HG02885 (cell line): Measurements from ENCODE around the gene TTC32.
A peak's percentile ranks its signal among the peaks of the same experiment; 100 is the strongest.

Source experiments
- ATAC-seq: cut with Tn5 transposase; IDR thresholded peaks from one replicate; pipeline ENCODE4 v1.9.1; 2021; ENCODE audit warnings: mild to moderate bottlenecking; ENCODE audit not compliant: unreplicated experiment, poor library complexity

Gene TTC32

DNA sequence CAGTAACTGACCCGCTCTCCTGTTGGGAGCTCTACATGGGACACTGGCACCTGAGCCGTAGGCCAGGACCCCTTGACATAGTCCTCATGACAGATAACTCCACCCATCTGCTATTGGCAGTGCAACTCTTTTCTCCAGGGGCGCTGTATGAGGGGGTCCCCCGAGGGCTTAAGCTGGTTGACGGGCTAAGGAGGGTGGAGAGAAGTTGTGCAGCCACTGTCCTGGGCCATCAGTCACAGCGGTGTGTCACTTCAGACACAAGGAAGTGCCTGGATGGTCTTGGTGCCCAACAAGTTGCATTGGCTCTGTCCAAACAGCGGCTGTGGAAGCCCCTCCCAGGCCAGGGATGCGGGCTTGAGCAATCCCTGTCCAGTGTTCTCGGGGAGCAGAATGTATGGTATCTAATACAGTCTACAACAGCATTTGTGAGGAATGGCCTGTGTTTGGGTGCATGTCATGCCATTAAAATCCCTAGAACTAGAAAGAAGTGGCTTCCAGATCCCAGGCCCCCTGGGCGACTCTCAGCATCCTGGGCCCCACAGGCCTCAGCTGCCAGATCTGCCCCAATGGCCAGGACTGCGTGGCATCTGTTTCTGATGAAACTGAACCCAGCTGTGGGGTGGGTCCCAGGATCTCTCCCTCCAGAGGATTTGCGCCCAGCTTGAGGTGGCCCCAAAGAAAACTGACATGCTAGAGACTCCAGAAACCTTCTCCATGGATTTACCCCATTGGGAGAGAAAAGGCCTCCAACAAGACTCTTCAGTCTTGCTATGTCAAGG is 23.3 kb downstream of the TTC32 start:
- no peak for ATAC-seq

DNA sequence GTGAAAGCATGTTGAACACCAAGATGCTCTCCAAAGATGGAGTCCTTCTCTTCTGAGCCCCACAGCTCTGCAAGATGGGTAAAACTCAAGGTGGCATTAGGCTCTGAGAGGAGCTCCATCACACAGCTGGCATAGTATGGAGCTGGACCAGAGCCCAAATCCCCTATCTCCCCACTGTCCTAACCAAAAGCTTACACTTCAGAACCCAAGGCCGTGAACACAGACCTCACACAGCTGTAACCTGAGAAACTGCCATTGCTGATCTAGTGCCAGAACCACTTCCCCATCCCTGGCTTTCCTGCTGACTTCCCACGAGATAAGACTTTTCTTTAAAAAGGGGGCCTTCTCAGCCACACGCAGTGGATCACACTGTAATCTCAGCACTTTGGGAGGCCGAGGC is 25.0 kb downstream of the TTC32 start:
- ATAC-seq, result no peak

DNA sequence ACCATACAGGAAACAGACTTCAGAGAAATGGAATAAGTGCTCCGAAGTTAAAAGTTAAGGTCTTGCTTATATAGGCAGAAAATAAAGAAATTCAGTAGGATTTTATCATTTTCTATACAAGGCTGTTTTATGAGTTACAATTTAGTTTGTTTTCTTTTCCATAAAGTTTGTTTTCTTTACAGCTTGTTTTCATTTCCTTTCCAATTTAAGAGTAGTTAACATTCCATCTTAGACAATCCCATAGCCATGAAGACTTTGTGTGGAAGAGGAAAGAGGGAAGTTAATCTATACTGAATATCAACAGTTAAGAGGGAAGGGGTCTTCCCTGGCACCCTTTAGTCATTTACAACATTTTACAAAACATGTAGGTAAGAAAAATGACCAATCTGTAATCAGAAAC is 26.5 kb downstream of the TTC32 start:
- no peak for ATAC-seq

DNA sequence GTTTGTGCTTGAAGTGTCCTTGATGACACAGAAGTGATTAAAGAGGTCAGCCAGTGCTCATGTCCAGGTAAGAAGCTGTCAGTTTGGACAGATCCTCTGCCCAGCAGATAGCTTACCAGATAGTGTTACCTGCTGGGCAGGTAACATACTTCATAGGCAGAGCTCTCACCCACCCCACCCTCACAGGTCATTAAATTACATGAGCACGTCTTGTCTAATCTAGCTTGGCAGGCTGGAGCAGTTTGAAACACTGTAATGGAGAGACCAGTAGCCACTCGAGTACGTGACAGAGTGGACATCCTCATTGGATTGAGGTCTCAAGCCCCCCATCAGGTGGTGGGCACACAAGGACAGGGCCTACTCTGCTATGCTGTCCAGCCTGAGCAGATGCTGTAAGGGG is 27.1 kb downstream of the TTC32 start:
- no peak for ATAC-seq

DNA sequence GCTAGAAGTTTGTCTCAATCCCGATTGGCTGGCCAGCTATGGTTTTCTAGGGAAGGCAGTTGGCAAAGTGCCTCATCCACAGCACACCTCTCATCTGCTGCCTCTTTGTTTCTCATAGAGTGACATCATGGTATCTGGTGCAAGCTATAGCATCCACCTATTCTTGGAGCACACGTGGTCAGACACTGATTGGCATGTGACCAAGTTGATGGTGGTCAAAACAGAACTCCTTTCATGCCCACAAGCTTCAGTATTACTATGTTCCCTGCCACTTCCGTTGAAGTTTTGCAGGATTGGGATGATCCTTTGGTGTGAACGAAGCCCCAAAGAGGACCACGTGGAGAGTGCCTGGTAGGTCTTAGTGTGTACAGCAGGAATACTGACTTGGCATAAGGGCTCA is 28.8 kb downstream of the TTC32 start:
- no peak for ATAC-seq

DNA sequence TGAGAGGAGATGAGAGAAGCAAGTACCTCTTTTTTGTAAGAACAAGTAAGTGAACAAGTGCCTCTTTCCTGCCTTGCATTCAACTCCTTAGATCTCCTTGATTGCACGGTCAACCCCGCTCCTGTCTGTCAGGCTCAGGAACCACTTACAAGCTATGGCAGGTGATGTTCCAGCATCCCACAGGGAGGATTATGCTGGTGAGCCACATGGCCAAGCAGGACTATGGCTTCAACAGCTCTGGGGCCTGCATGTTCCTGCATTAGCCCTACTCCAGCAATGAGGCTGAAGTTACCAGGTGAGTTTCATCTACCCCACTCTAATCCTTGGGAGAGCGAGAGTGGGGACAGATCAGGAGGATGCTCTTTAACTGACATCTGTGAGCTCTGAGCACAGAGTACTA is 29.5 kb downstream of the TTC32 start:
- ATAC-seq, result no peak

DNA sequence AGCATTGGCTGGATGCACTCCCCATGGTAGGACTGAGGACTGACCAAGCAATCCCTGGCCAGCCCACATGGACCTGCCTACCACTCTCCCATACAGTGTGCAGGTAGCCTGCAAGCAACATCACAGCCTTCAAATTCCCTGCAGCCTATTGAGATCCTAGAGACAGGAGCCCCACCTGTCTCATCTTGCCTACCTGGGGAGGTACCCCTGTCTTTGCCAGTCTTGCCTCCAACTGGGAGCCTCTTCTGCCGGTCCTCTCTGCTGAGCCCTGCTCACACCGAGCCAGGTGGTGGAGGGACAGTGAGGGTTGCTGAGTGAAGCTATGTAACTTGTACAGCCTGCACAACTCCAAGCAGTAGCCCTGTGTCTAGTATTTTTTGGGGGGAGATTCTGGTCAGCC is 29.9 kb downstream of the TTC32 start:
- ATAC-seq, result no peak

DNA sequence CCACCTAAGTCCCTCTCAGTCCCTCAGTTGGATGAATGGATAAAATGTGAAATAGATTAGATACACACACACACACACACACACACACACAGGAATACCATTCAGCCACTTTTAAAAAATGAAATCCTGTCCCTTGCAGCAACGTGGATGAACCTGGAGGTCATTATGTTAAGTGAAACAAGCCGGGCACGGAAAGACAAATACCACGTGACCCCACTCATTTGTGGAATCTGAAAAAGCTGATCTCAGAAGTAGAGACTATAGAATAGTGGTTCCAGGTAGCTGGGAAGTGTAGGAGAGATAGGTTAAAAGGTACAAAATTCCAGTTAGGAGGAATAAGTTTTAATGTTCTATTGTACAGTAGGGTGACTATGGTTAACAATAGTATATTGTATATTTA is 31.0 kb downstream of the TTC32 start:
- ATAC-seq, result no peak

DNA sequence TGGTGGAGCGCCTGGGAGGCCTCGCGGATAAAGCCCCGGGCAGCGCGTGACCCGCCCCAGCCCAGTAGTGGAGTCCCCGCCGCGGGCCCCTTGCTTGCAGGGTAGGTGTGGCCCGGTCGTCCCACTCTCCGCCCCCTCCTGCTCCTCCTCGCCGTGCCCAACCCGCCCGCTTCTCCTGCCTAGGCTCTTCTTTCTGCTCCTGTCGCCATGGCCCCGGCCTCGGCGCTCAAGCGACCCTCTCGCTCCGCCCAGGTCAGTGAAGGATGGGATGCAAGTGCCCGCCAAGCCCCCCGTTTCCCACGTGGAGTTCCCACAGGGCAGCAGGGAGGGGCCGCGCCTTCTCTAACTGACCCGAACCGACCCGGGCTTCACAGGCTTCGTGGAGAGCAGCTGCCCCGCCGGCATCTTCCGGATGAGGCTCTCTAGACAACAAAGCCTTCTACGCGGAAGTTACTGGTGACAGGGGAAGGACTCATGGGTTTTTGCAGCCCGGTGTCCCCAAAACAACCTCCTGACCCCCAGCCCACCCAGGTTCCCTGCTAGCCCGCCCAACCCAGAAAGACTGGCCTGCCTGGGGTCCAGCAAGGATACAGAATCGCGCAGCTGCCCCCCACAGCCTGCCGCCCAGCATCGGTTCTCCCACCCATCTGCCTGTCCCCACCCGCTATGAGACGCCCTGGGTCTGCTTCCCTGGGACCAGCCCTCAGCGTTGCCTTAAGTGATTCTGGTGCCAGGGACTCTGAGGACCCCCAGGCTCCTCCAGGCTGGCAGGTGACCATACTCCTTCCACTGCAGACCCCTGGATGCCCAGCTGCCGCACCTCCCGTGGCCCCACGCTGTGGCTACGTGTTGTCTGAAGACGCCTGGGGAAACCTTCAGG is 32.8 kb downstream of the TTC32 start:
- peak; percentile 84 for ATAC-seq

DNA sequence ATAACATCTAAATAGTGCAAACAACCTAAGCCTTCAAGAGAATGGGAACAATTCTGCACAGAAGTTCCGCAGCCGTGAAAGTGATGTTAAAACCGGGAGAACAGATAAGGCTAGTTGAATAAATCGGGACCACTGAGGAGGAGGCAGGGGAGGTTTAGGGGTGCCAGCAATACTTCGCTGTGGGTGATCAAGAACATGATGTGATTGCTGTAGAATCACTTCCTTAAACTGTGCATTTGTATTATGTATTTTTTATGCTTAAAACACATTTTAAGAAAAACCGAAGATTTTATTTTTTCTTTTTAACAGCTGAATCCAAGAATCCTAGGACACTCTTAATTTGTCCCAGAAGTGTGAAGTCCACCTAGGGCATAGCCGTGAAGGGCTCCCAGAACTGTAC is 33.6 kb downstream of the TTC32 start:
- peak; percentile 10 for ATAC-seq

DNA sequence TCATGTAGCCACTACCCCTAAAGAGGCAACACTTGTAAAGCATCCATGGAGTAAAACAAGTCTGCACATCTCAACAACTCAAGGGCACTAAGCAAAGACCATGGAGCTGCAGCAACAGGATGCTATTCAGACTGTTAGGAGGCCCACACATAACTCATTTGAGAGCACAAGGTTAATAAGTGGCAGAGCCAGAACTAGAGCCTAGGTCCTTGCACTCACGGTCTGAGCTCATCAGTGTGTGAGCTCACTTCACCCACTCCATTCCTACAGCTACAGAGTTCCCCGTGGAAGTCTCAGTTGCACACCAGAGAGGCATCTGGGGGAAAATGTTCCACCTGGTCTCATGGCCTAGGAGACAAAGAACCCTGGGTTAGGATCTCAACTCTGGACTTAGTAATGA is 35.0 kb downstream of the TTC32 start:
- no peak for ATAC-seq

DNA sequence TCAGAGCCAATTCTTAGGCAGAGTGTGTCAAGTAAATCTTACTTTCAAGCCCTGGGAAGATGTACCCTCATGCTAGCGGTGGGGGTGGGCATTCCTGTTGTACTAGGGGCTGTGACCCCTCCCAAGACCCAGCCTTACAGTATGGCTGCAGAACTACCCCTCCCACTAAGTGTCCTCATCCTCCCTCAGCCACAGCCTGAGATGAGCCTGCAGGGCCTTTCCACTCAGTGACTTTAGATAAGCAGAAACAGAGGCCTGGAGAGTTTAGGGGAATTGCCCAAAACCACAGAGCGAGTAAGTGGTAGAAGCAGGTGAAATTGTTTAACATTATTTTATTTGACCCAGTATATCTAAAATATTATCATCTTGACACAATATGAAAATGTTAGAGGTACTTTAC is 36.6 kb downstream of the TTC32 start:
- peak; percentile 41 for ATAC-seq

DNA sequence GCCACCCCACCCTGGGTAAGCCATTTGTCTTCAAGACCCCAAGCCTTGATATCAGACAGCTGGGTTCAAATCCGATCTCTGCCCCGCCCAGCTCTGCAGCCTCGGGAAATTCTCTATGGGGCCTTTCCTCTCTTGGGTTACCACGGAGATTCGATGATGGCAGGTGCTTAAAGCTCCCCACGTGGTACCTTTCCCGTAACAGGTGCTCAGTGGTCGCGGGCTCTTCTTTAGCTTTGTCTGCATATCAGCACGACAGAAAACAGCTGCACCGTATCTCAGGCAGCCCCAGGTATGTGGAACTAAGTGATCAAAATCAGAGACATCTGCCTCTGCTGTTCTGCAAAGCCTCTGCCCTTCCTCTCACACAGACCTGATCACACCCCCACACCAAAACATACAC is 37.4 kb downstream of the TTC32 start:
- no peak for ATAC-seq

DNA sequence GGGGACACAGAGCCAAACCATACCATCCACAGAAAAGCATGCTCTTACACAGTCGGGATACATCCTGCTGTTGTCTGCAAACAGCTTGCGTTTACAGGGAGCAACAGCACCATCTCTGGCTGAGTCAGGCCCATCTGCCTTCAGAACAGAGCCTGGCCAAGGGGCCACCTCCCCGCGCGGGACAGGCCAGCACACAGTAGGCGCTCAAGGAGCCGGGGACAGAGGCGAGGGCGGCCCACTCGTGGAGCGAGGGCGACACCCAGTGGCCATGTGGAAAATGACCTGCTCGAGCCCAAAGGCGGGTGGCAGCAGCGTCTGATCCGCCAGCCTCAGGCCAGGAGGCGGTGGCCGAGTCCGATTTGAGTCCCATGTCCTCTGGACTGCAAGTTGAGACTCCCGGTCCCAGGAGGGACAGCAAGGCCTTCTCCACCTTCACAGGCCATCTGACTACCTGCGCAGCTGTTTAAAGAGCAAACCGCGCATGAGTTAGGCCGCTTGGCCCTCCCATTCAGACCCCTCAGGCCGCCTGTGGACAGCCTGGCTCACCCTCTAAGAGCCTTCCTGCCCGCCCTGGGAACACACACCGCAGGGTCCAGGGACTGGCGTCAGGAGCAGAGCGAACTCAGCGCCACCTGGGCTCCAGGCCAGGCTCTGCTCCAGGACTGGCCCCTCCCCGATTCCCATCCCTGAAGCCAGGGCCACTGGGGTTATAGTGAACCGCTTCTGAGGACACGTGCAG is 38.3 kb downstream of the TTC32 start:
- ATAC-seq, result peak; percentile 79

DNA sequence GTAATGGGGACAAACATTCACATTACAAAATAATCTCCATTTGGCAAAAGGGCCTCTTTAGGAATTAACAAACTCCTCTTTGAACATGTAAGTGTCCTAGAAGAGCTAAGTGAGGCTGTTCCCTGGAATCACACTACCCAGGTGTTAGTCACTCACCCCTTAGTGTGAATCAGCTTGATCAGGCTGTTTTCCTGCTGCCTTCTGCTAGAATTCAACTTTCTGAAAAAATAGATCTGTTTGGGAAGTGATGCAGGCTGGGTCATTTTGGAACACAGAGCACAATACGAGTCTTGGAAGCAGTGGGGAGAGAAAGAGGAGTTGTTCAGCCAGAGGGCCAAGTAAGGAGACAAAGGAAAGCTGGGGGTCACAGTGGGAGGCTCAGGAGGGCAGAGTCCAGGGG is 40.0 kb downstream of the TTC32 start:
- ATAC-seq, result no peak

DNA sequence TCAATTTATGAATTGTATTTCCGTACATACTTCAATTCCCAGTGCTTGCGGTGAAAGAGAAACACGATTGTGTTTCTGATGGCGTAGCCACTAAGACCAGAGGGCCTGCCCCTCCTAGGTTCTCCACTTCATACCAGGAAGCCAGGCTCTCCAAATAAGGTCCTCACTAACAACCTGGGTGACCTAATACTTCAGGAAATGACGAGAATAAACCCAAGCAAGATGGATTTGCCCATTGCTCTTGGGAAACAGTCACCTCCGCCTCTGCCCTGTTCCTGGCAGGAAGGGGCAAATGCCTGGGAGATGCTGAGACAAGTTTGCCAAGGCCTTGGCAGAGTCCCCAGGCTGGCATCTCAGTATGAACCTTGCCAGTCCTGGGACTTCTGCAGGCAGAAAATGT is 41.8 kb downstream of the TTC32 start:
- ATAC-seq, result no peak

DNA sequence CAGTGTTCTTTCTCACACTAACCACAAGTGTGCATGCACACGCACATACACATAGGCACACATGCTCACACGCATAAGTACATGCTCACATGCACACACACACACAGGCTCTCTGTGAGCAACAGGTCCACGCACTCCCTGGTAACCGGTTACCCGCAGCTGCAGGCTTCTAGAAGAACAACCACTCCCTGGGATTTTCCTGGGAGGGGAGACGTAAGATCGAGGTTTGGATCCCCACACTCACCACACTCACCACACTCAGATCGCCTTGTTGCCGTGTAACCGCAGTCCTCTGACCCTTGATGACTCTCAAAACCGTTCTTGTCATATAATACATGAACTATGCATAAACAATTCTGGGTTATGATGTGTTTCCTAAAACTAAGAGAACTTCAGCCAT is 42.2 kb downstream of the TTC32 start:
- no peak for ATAC-seq

DNA sequence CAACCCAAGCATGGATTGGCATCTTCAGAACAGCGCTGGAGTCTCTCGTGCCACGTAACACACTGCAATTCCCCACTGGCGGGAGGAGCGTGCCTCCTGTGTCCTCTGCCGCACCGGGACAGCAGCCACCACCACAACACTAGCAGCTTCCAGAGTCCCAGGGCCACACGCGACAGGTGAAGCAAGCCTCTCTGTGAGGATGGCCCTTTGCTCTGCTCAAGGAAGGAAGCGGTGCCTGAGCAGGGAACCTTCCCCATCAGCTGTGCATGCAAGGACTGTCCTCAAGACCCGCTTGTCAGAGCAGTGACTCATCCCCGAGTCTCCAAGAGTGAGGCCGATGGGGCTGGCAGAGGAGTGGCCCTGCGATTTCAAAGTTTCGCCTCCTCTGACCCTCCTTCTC is 44.0 kb downstream of the TTC32 start:
- ATAC-seq, result no peak

DNA sequence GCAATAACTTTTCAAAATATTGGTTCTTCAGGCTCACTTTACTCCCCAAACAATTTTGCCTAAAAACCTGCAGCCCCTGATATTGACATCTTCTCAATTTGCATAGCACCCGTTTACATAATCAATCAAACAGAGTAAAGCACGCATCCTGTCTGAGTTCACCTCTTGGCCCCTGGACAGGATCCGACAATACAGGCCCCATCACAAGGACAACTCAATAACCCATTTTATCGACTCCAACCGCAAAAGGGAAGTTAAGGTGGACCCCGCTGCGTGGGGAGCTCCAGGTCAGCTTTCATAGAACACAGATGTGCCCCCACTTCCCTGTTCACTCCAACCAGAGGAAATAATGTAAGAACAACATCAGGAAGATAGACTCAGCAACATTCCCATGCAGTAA is 44.7 kb downstream of the TTC32 start:
- ATAC-seq, result no peak

DNA sequence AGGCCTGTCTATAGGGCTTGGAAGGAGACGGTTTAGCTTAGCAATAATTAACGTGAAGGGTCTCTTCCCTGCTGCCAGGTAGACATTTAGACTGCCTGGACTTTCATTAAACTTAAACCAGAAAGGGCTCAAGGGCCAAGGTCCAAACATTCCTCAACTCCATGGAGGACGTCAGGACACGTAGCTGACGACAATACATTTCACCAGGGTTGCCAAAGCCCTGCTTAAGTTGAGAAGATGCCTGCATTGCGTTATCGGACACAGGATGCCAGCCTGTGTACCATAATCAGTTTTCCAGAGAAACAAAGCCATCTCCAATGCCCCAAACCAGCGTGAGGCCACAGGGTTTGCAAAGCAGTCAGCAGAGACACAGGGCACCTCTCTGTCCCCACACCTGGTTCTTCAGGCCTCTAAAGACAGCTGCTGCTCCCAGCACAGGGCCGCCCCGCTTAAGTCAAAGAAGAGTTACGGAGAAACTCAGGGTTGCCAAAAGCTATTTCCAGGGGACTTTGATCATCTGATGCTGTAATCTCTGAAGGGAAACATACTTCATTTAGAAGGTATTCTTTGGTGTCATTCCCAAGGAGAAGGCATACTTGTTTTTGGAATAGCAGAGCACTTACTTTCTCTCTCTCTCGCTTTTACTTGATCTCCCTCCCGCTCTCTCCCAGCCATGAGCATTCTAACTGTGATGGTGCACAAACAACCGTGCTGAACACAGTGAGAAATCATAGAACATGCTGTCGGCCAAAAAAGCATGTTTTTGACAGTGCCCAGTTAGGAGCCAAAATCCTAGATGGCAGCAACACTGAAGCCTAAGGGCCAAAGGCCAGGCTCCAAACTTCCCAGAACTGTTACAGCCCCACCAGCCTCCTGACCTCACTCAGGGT is 46.0 kb downstream of the TTC32 start:
- ATAC-seq, result no peak
